NT2/D1 (cell line): ENCODE data around the gene PARVG.
"Not testable (repeated sequence)": the region's sequence is repeated elsewhere in the genome, so short reads cannot be mapped to it uniquely, and the experiment has no call there.

Source experiments
- DNase-seq: peaks from one replicate; pipeline ENCODE4 v3.0.0-alpha.2; 2011; ENCODE audit warnings: low read depth, low spot score
- H3K27me3 ChIP-seq: 2 replicates; pipeline ENCODE4 v1.6.0; 2011; ENCODE audit warnings: mild to moderate bottlenecking; ENCODE audit not compliant: insufficient read length, insufficient read depth
- H3K36me3 ChIP-seq: 2 replicates; pipeline ENCODE4 v1.6.1; 2011; ENCODE audit warnings: mild to moderate bottlenecking, low read length, mixed read lengths; ENCODE audit not compliant: insufficient read depth, insufficient read length
- H3K4me1 ChIP-seq: 2 replicates; pipeline ENCODE4 v1.5.1; 2011; ENCODE audit not compliant: insufficient read depth, insufficient read length
- H3K4me3 ChIP-seq: 2 replicates; pipeline ENCODE4 v1.5.1; 2011; ENCODE audit warnings: low read depth; ENCODE audit not compliant: insufficient read length
- H3K9ac ChIP-seq: 2 replicates; pipeline ENCODE4 v1.6.0; 2011; ENCODE audit warnings: low read depth; ENCODE audit not compliant: insufficient read length
- H3K9me3 ChIP-seq: 2 replicates; pipeline ENCODE4 v1.5.1; 2011; ENCODE audit warnings: mild to moderate bottlenecking, low read length; ENCODE audit not compliant: insufficient read depth
- SUZ12 ChIP-seq: IDR thresholded peaks from 2 replicates; pipeline ENCODE4 v1.6.1; 2011; ENCODE audit not compliant: insufficient read length, insufficient read depth; ENCODE audit errors: extremely low read depth
- YY1 ChIP-seq: IDR thresholded peaks from 2 replicates; pipeline ENCODE4 v1.6.1; 2011; ENCODE audit not compliant: insufficient read length, insufficient read depth
- ZNF274 ChIP-seq: IDR thresholded peaks from 2 replicates; pipeline ENCODE4 v1.6.1; 2011; ENCODE audit warnings: mild to moderate bottlenecking, low read depth, low read length

Gene PARVG

DNA sequence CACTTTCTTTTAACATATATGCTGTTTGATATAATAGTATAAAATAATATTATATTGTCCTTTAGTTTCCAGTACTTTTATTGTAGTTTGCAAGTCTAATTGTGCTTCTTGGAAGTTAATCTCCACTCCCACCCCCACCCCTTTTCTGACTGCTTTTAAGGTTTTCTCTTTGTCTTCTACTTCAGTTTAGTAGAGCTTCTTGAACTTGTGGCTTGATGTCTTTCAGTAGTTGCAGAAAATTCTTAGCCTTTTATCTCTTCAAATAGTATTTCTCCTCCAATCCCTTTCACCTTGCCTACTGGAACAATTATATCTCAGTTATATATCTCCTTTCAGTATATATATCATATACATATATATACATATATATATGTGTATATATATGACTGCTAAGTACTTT lies 56.6 kb downstream of the PARVG start:
- no peaks in the 10 kb centered on the region for H3K27me3 ChIP-seq
- H3K9me3 ChIP-seq: 0 out of 2 replicates have a peak, but pooled peaks cover 8% of the 10 kb centered on the region
- H3K4me3 ChIP-seq: no peak overlapping the region
- H3K36me3 ChIP-seq: no peaks in the 10 kb centered on the region
- no peak overlapping the region for H3K9ac ChIP-seq
- DNase-seq: no peak
- H3K4me1 ChIP-seq: no peaks in the 10 kb centered on the region
- TF ChIP-seq YY1 (no peak), ZNF274 (no peak), SUZ12 (no peak)

DNA sequence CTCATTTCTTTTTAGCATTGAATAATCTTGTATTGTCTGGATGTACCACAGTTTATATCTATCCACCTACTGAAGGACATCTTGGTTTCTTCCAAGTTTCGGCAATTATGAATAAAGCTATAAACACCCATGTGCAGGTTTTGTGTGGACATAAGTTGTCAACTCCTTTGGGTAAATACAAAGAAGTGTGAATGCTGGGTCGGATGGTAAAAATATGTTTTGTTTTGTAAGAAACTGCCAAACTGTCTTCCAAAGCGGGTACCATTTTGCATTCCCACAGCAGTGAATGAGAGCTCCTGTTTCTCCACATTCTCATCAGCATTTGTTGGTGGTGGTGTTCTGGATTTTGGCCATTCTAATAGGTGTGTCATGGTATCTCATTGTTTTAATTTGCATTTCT lies 60.4 kb downstream of the PARVG start:
- H3K36me3 ChIP-seq, H3K9me3 ChIP-seq, H3K9ac ChIP-seq, H3K4me1 ChIP-seq, DNase-seq, H3K27me3 ChIP-seq, H3K4me3 ChIP-seq: not testable (repeated sequence)

DNA sequence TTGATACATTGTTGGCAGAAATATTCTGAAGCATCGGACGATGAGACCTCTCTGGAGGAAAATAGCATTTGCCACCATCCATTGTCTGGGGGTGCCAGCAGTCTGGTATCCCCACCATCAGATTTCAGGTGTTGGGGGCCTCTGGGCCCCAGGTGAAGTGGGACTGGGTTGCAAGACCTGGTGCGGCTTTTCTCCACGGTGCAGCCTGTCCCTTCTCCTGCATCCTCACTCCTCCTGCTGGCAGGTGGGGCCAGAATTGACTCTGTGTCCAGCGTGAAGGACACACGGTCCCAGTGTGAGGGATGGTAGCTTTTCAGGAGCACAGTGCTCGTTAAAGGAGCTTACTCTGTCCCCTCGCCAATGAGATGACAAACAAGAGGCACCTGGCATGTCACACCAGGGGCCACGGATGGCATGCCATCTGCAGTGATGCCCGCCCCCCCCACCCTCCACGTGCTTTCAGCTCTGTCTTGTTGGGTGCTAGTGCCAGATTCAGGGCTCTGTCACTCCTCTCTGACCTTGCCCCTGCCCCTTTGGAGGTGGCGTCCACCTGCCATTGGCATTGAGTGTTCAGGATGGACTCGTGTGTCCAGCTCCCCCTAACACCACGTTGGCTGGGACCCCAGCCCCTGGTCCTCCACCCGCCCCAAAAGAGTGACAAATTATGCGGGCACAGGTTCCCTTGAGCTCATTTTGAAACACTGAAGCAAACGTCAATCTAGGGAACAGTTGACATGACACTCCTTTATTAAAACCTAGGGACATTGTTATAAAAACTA lies 62.4 kb downstream of the PARVG start:
- Histone ChIP-seq H3K9me3 (0 out of 2 replicates have a peak, but pooled peaks cover under 1% of the 10 kb centered on the region), H3K4me1 (no peaks in the 10 kb centered on the region), H3K36me3 (no peaks in the 10 kb centered on the region), H3K4me3 (no peak overlapping the region), H3K27me3 (no peaks in the 10 kb centered on the region), H3K9ac (no peak overlapping the region)
- no peak for DNase-seq
- TF ChIP-seq YY1 (no peak), ZNF274 (no peak)

DNA sequence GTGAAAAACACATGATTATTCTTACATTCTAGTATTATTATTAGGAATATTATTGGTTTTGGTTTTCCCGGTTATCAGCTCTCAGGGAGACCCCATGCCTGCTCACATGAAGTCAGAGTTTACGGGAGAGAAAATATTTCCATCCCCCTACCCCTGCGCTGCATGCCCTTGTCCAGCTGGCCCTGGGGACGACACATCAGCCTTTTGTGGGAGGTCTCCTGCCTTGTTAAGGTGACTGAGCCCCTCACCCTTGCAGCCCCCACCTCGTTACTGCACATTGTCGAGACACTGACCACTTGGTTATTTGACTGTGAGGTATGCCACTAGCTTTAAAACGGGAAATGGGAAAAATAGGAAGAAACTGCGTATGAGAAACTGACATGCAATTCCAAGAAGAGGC lies 63.0 kb downstream of the PARVG start:
- H3K4me3 ChIP-seq: no peak overlapping the region
- no peaks in the 10 kb centered on the region for H3K27me3 ChIP-seq
- no peak for TF ChIP-seq ZNF274
- no peak for TF ChIP-seq YY1
- TF ChIP-seq SUZ12: no peak
- no peak overlapping the region for H3K9ac ChIP-seq
- H3K9me3 ChIP-seq: no peaks in the 10 kb centered on the region
- no peaks in the 10 kb centered on the region for H3K4me1 ChIP-seq
- no peak for DNase-seq
- no peaks in the 10 kb centered on the region for H3K36me3 ChIP-seq

DNA sequence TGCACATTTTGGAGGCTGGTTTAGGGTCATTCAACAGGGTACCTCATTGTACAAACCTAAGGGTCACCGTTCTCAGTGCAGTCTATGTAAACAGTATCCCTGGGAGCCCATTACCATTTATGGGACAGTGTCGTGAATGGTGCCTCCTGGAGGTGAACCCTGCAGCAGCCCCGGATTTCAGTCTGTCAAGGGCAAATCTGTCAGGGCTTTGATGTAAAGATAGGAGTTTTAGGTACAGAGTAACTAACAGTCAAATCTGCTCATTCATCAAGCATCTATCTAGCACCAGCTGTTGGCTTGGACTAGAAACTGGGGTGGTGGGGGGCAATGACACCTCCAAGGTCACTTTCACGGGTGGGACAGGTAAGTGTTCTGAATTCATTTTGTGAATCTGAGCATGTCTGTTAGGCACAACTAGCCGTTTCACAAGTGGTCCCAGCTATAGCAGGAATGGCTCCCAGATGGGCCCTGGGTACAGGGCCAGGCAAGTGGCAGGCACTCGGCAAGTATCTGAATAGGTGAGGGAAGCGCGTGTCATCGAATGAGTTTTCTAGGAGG lies 63.6 kb downstream of the PARVG start:
- DNase-seq: no peak
- H3K27me3 ChIP-seq: no peaks in the 10 kb centered on the region
- no peaks in the 10 kb centered on the region for H3K4me1 ChIP-seq
- H3K9me3 ChIP-seq: peaks cover 1% of the 10 kb centered on the region; the same call in 1 of the 2 replicates
- H3K9ac ChIP-seq: no peak overlapping the region
- no peaks in the 10 kb centered on the region for H3K36me3 ChIP-seq
- no peak for TF ChIP-seq SUZ12
- no peak for TF ChIP-seq ZNF274
- no peak for TF ChIP-seq YY1
- H3K4me3 ChIP-seq: no peak overlapping the region

DNA sequence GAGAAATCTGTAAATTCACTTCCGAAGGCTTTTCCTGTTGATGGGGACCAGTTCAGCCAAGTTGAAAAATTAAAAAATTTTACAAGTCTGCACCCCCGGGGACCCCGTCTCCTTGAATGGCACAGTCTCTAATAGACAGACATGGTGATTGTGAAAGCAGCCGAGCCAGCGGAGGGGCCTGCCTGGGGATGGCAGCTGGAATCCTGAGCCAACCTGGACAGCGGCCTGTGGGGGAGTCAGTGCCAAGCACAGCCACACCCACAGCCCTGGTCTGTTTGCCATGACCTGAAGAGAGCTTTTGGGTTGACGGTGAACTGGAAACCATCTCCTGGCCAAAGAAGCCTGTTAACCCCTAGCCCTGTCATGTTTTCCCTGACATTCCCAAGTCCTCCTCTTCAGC lies 64.7 kb downstream of the PARVG start:
- Histone ChIP-seq H3K4me1 (no peaks in the 10 kb centered on the region), H3K9me3 (peaks cover 12% of the 10 kb centered on the region), H3K27me3 (no peaks in the 10 kb centered on the region), H3K9ac (no peak overlapping the region), H3K36me3 (no peaks in the 10 kb centered on the region), H3K4me3 (no peak overlapping the region)
- TF ChIP-seq YY1 (no peak), ZNF274 (no peak), SUZ12 (no peak)
- no peak for DNase-seq

DNA sequence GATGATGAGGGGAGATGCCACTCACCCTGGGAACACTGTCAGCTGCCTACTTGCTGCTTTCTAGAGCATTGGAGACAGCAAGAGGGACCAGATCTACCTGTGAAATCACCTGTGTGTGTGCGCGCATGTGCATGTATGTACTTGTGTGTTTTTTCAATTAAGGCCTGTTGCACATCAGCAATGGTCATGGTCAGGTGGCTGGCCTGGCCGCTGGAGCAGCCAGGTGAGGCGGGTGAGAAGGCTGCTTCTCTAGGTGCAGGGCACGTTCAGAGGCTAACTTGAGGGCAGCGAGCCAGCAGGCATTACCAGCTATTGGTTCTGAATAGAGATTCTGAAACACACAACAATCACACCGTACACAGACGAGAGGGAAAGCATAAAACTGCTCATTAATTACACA lies 65.1 kb downstream of the PARVG start:
- Histone ChIP-seq H3K9me3 (peaks cover 16% of the 10 kb centered on the region), H3K27me3 (no peaks in the 10 kb centered on the region), H3K4me1 (no peaks in the 10 kb centered on the region), H3K36me3 (no peaks in the 10 kb centered on the region), H3K9ac (no peak overlapping the region), H3K4me3 (no peak overlapping the region)
- no peak for DNase-seq
- no peak for TF ChIP-seq ZNF274
- no peak for TF ChIP-seq YY1
- no peak for TF ChIP-seq SUZ12
